SK-N-SH (cell line): ENCODE measurements around the gene DDC. TPM values are rescaled to one million over a fixed set of nuclear protein-coding genes. Genes with fewer than 3 reads are reported as not detected.

Experiments
- CTCF ChIA-PET: fragments of 300-600, 350-600 bp; formaldehyde crosslinking; extraction: SDS; loops from one replicate; lab custom pipeline; 2021; lab: Yijun Ruan, JAX
- POLR2A ChIA-PET: fragments of 350-600 bp; sonication (Branson Sonifier 250); formaldehyde crosslinking; extraction: SDS; loops from one replicate; lab custom pipeline; 2020; ENCODE audit warnings: antibody characterized with exemption, inconsistent platforms; lab: Yijun Ruan, JAX
- DNase-seq: peaks from one replicate; pipeline ENCODE4 v3.0.0; 2012
- H2AFZ ChIP-seq: fragments of 200-600 bp; sonication (generic); 2 replicates; pipeline ENCODE4 v1.8.1; 2016; ENCODE audit warnings: antibody characterized with exemption, mild to moderate bottlenecking, low read depth
- H3F3A ChIP-seq: fragments of 200-600 bp; sonication (generic); replicated peaks from 2 replicates; pipeline ENCODE3; 2016; ENCODE audit warnings: antibody characterized with exemption, mild to moderate bottlenecking; ENCODE audit not compliant: insufficient read depth
- H3K27ac ChIP-seq, 2 experiments: fragments of 200-500 bp in 1 of 2; fragments of 200-600 bp in 1 of 2; sonication (Bioruptor generic) in 1 of 2; sonication (generic), shearing (Covaris generic) in 1 of 2; 2 replicates each; pipeline versions ENCODE4 v1.5.1 to v1.6.1; 2014 to 2016; ENCODE audit warnings: low read depth in 2 of 2, inconsistent platforms in 1 of 2, low read length in 1 of 2, mild to moderate bottlenecking in 1 of 2, mixed read lengths in 1 of 2
- H3K27me3 ChIP-seq: fragments of 200-600 bp; sonication (generic), shearing (Covaris generic); 2 replicates; pipeline ENCODE4 v1.6.1; 2016; ENCODE audit warnings: mixed run types; ENCODE audit not compliant: insufficient read depth
- H3K36me3 ChIP-seq, 2 experiments: fragments of 200-500 bp in 1 of 2; fragments of 200-600 bp in 1 of 2; sonication (Bioruptor generic) in 1 of 2; sonication (generic) in 1 of 2; replicated peaks in 1 of 2; 2 replicates each; pipeline versions ENCODE3 to v1.5.1; 2014 to 2016; ENCODE audit warnings: low read length in 1 of 2, mild to moderate bottlenecking in 1 of 2; ENCODE audit not compliant: insufficient read depth in 2 of 2, control insufficient read depth in 1 of 2
- H3K4me1 ChIP-seq, 2 experiments: fragments of 200-500 bp in 1 of 2; fragments of 200-600 bp in 1 of 2; sonication (Bioruptor generic) in 1 of 2; sonication (generic), shearing (Covaris generic) in 1 of 2; 2 replicates each; pipeline versions ENCODE4 v1.5.1 to v1.6.1; 2014 to 2016; ENCODE audit warnings: low read depth in 1 of 2, low read length in 1 of 2, mixed run types in 1 of 2; ENCODE audit not compliant: insufficient read depth in 2 of 2, control insufficient read depth in 1 of 2
- H3K4me2 ChIP-seq: fragments of 200-600 bp; sonication (generic), shearing (Covaris generic); 2 replicates; pipeline ENCODE4 v1.6.1; 2017; ENCODE audit warnings: mixed run types
- H3K4me3 ChIP-seq, 2 experiments: fragments of 200-500 bp in 1 of 2; fragments of 200-600 bp in 1 of 2; sonication (Bioruptor generic) in 1 of 2; sonication (generic), shearing (Covaris generic) in 1 of 2; 2 replicates each; pipeline versions ENCODE4 v1.5.1 to v1.8.1; 2014 to 2016; ENCODE audit warnings: low read depth in 2 of 2, inconsistent platforms in 1 of 2, low read length in 1 of 2, mild to moderate bottlenecking in 1 of 2, mixed read lengths in 1 of 2, moderate library complexity in 1 of 2
- H3K79me2 ChIP-seq: fragments of 200-600 bp; sonication (generic); 2 replicates; pipeline ENCODE4 v1.8.1; 2017; ENCODE audit warnings: mild to moderate bottlenecking; ENCODE audit not compliant: insufficient read depth
- H3K9ac ChIP-seq: fragments of 200-600 bp; sonication (generic); 2 replicates; pipeline ENCODE4 v1.6.1; 2017; ENCODE audit warnings: mixed run types
- H3K9me2 ChIP-seq: fragments of 200-600 bp; sonication (generic); 2 replicates; pipeline ENCODE4 v1.6.1; 2017; ENCODE audit warnings: mixed run types
- H3K9me3 ChIP-seq: fragments of 200-600 bp; sonication (generic); 2 replicates; pipeline ENCODE4 v1.6.1; 2017; ENCODE audit warnings: mixed run types, mild to moderate bottlenecking, moderate library complexity
- H4K20me1 ChIP-seq: fragments of 200-600 bp; sonication (generic); 2 replicates; pipeline ENCODE4 v1.6.1; 2017; ENCODE audit warnings: mild to moderate bottlenecking, mixed run types; ENCODE audit not compliant: insufficient read depth
- CHD2 ChIP-seq: fragments of 150-350 bp; IDR thresholded peaks from 2 replicates; pipeline ENCODE4 v1.6.1; 2018; ENCODE audit warnings: low read length; ENCODE audit not compliant: partially characterized antibody
- ELF1 ChIP-seq: IDR thresholded peaks from 2 replicates; pipeline ENCODE4 v1.4.0; 2012
- FOXJ3 ChIP-seq: sonication (generic); formaldehyde crosslinking; IDR thresholded peaks from 2 replicates; pipeline ENCODE4 v1.5.1; 2020; ENCODE audit warnings: mild to moderate bottlenecking, missing genetic modification reagents
- GABPA ChIP-seq: IDR thresholded peaks from 2 replicates; pipeline ENCODE4 v1.4.0; 2012; ENCODE audit warnings: low read depth, mild to moderate bottlenecking
- IRF3 ChIP-seq: fragments of 150-350 bp; IDR thresholded peaks from 2 replicates; pipeline ENCODE4 v1.6.1; 2016; ENCODE audit warnings: mild to moderate bottlenecking, low read depth, low read length
- JUND ChIP-seq: IDR thresholded peaks from 2 replicates; pipeline ENCODE4 v1.4.0; 2012
- MEF2A ChIP-seq: IDR thresholded peaks from 2 replicates; pipeline ENCODE4 v1.4.0; 2012; ENCODE audit warnings: low read depth, borderline replicate concordance
- PBX3 ChIP-seq: IDR thresholded peaks from 2 replicates; pipeline ENCODE4; 2012
- RCOR1 ChIP-seq: fragments of 150-350 bp; IDR thresholded peaks from 2 replicates; pipeline ENCODE4 v1.6.1; 2017; ENCODE audit warnings: antibody characterized with exemption, low read length
- SIN3A ChIP-seq: IDR thresholded peaks from 2 replicates; pipeline ENCODE4 v1.6.1; 2012; ENCODE audit warnings: low read depth, mild to moderate bottlenecking, low read length, moderate library complexity, borderline replicate concordance
- TCF12 ChIP-seq: IDR thresholded peaks from 2 replicates; pipeline ENCODE4 v1.4.0; 2012
- TEAD4 ChIP-seq: IDR thresholded peaks from 2 replicates; pipeline ENCODE4 v1.4.0; 2012; ENCODE audit warnings: mild to moderate bottlenecking, borderline replicate concordance; ENCODE audit not compliant: insufficient read depth
- USF1 ChIP-seq: IDR thresholded peaks from 2 replicates; pipeline ENCODE4 v1.4.0; 2012; ENCODE audit warnings: low read depth, borderline replicate concordance
- USF2 ChIP-seq: fragments of 150-350 bp; IDR thresholded peaks from 2 replicates; pipeline ENCODE4 v1.6.1; 2017; ENCODE audit warnings: antibody characterized with exemption, low read length, low read depth, borderline replicate concordance
- YY1 ChIP-seq: IDR thresholded peaks from 2 replicates; pipeline ENCODE4 v1.4.0; 2012; ENCODE audit warnings: low read depth, mild to moderate bottlenecking
- WGBS: methylation state at CpG from one replicate; pipeline ENCODE4 v1.1.6; 2017; ENCODE audit warnings: low lambda C conversion rate; 5-methylcytosine and 5-hydroxymethylcytosine counted together
- polyA plus RNA-seq, 3 experiments: library from polyadenylated mRNA; depleted of rRNA; stranded (reverse); fragments of >200 nt; gene quantifications; 2 replicates each; pipeline ENCODE4 v1.2.3, GENCODE V29; 2012
- TF ChIP-seq, protein P1 (sequence below): IDR thresholded peaks from 2 replicates; pipeline ENCODE4 v1.4.0; 2012; ENCODE audit warnings: low read depth, borderline replicate concordance
- TF ChIP-seq, protein P2 (sequence below): fragments of 200-600 bp; sonication (generic); IDR thresholded peaks from 2 replicates; pipeline ENCODE4 v1.6.1; 2017; ENCODE audit warnings: antibody characterized with exemption, mild to moderate bottlenecking, moderate library complexity

Gene DDC
- polyA plus RNA-seq, 1 of the 3 experiments (the other 2 are of a cell fraction): 1.8 TPM

GRCh38 chr7:50456371-50457123 is 108.7 kb downstream of the DDC start:
- TF ChIP-seq, protein P1, sequence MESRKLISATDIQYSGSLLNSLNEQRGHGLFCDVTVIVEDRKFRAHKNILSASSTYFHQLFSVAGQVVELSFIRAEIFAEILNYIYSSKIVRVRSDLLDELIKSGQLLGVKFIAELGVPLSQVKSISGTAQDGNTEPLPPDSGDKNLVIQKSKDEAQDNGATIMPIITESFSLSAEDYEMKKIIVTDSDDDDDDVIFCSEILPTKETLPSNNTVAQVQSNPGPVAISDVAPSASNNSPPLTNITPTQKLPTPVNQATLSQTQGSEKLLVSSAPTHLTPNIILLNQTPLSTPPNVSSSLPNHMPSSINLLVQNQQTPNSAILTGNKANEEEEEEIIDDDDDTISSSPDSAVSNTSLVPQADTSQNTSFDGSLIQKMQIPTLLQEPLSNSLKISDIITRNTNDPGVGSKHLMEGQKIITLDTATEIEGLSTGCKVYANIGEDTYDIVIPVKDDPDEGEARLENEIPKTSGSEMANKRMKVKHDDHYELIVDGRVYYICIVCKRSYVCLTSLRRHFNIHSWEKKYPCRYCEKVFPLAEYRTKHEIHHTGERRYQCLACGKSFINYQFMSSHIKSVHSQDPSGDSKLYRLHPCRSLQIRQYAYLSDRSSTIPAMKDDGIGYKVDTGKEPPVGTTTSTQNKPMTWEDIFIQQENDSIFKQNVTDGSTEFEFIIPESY: no peak
- TF ChIP-seq FOXJ3 (CRISPR knock-in tag) (no peak), PBX3 (no peak), TCF12 (no peak), USF1 (no peak), IRF3 (no peak), SIN3A (no peak), ELF1 (no peak), YY1 (no peak), RCOR1 (no peak), TEAD4 (no peak), GABPA (no peak), CHD2 (no peak), USF2 (no peak), JUND (no peak), MEF2A (no peak)
- TF ChIP-seq, protein P2, sequence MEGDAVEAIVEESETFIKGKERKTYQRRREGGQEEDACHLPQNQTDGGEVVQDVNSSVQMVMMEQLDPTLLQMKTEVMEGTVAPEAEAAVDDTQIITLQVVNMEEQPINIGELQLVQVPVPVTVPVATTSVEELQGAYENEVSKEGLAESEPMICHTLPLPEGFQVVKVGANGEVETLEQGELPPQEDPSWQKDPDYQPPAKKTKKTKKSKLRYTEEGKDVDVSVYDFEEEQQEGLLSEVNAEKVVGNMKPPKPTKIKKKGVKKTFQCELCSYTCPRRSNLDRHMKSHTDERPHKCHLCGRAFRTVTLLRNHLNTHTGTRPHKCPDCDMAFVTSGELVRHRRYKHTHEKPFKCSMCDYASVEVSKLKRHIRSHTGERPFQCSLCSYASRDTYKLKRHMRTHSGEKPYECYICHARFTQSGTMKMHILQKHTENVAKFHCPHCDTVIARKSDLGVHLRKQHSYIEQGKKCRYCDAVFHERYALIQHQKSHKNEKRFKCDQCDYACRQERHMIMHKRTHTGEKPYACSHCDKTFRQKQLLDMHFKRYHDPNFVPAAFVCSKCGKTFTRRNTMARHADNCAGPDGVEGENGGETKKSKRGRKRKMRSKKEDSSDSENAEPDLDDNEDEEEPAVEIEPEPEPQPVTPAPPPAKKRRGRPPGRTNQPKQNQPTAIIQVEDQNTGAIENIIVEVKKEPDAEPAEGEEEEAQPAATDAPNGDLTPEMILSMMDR: no peak
- TF ChIP-seq, all 33 proteins: peak for 0
- 70% methylated on average over 3 of the region's 3 CpGs for WGBS
- Histone ChIP-seq H3K27ac (no peak overlapping the region; a peak in 1 of 4 replicates), H2AFZ (no peak overlapping the region), H3K9me3 (no peaks in the 10 kb centered on the region), H3K4me3 (no peak overlapping the region), H3K4me2 (no peak overlapping the region), H4K20me1 (no peaks in the 10 kb centered on the region), H3F3A (no peaks in the 10 kb centered on the region), H3K36me3 (peaks cover 0 to 14% of the 10 kb centered on the region in 2 experiments), H3K27me3 (peaks cover 12% of the 10 kb centered on the region), H3K4me1 (peaks cover 0 to 13% of the 10 kb centered on the region in 2 experiments; a peak in 1 of 4 replicates), H3K79me2 (no peaks in the 10 kb centered on the region), H3K9ac (no peak overlapping the region), H3K9me2 (no peaks in the 10 kb centered on the region)
- no peak for DNase-seq
- POLR2A ChIA-PET: interaction anchor here (0.9 kb wide), 1 partner anchor 251 kb away, joined by 3 read pairs; no protein-coding TSS in a partner anchor
- CTCF ChIA-PET: interaction anchor here (2.9 kb wide), 1 partner anchor 11 kb away, joined by 12 read pairs; no protein-coding TSS in a partner anchor
